HG02588 (cell line): Measurements from ENCODE around the gene TRIM13.
"Not testable (repeated sequence)": the region's sequence is repeated elsewhere in the genome, so short reads cannot be mapped to it uniquely, and the experiment has no call there.

ENCODE experiments used
- ATAC-seq: cut with Tn5 transposase; IDR thresholded peaks from one replicate; pipeline ENCODE4 v1.9.1; 2021; ENCODE audit warnings: mild to moderate bottlenecking, moderate library complexity; ENCODE audit not compliant: unreplicated experiment

The TRIM13 gene

GRCh38 chr13:50055454-50055853, 58.6 kb downstream of the TRIM13 start:
- ATAC-seq = no peak

GRCh38 chr13:50060718-50061117, 63.9 kb downstream of the TRIM13 start:
- no peak for ATAC-seq

GRCh38 chr13:50062336-50062735, 65.5 kb downstream of the TRIM13 start:
- ATAC-seq = not testable (repeated sequence)

- ATAC-seq = no peak
Measured at GRCh38 chr13:50065712-50066111, 68.9 kb downstream of the TRIM13 start.
